H1 (cell line): ENCODE data around the gene GALNT7. TPM values are rescaled to one million over a fixed set of nuclear protein-coding genes. Genes with fewer than 3 reads are reported as not detected.

ENCODE experiments used
- ATF3 ChIP-seq: IDR thresholded peaks from 2 replicates; pipeline ENCODE4 v1.6.1; 2011; ENCODE audit warnings: low read depth, mild to moderate bottlenecking, low read length; ENCODE audit not compliant: insufficient read depth
- BACH1 ChIP-seq: IDR thresholded peaks from 2 replicates; pipeline ENCODE4 v1.6.1; 2012; ENCODE audit warnings: low read length, improper control_type of control experiment
- CBX8 ChIP-seq: fragments of 300-800, 300-1000 bp; sonication (generic); IDR thresholded peaks from 2 replicates; pipeline ENCODE4 v1.7.1; 2016; ENCODE audit warnings: low read depth, low read length, borderline replicate concordance
- EGR1 ChIP-seq: IDR thresholded peaks from 2 replicates; pipeline ENCODE4 v1.6.1; 2011; ENCODE audit warnings: low read depth, low read length, borderline replicate concordance
- KDM5A ChIP-seq: fragments of 200-600 bp; IDR thresholded peaks from 2 replicates; pipeline ENCODE4 v1.7.1; 2012; ENCODE audit warnings: mild to moderate bottlenecking, low read length, inconsistent platforms, mixed read lengths
- NANOG ChIP-seq: IDR thresholded peaks from 2 replicates; pipeline ENCODE4 v1.6.1; 2011; ENCODE audit warnings: low read length, low read depth, mild to moderate bottlenecking, inconsistent platforms; ENCODE audit not compliant: insufficient read depth, poor library complexity, severe bottlenecking
- RAD21 ChIP-seq, 2 experiments: IDR thresholded peaks in 1 of 2; conservative IDR thresholded peaks in 1 of 2; 2 replicates each; pipeline ENCODE4 v1.6.1; 2011; ENCODE audit warnings: low read depth in 2 of 2, low read length in 2 of 2, improper control_type of control experiment in 1 of 2, inconsistent platforms in 1 of 2, mild to moderate bottlenecking in 1 of 2, moderate library complexity in 1 of 2
- TEAD4 ChIP-seq: IDR thresholded peaks from 2 replicates; pipeline ENCODE4 v1.6.1; 2012; ENCODE audit warnings: low read depth, low read length, inconsistent platforms, mixed read lengths
- USF2 ChIP-seq: IDR thresholded peaks from 2 replicates; pipeline ENCODE4 v1.6.1; 2011; ENCODE audit warnings: low read length, improper control_type of control experiment
- polyA plus RNA-seq, 7 experiments: library from polyadenylated mRNA; depleted of rRNA in 3 of 7; stranded (reverse) in 5 of 7; unstranded in 2 of 7; fragments of >200 nt in 5 of 7; fragments of 200-250 nt in 2 of 7; gene quantifications; 1 replicate in 5 of 7; 2 replicates in 1 of 7; 4 replicates in 1 of 7; pipeline versions ENCODE4 v1.2.1 to v1.2.3, GENCODE V29; 2011 to 2013; ENCODE audit warnings: missing spikeins in 2 of 7, mixed read lengths in 2 of 7
- total RNA-seq: library from RNA; stranded (reverse); fragmentation: NEBNext Ultra II Directional; extraction: Animal tissue kit (Norgen Biotek cat#: 25700); gene quantifications from 2 replicates; pipeline ENCODE4 v1.2.1, GENCODE V29; 2021

GALNT7 gene
- total and polyA plus RNA-seq, 2 of the 8 experiments (the other 6 are each of a cell fraction or from before 2014, with no cell fraction given), result 22.4 to 85.5 TPM

- TF ChIP-seq EGR1 (no peak), KDM5A (no peak; the same call in 1 of the 2 replicates), RAD21 (IDR thresholded peaks at IDR 0.05 in 1 of 2, conservative IDR thresholded peaks at IDR 0.05 in 1 of 2; ENCODE audit: low read depth in 2 of 2, low read length in 2 of 2) (no peak), CBX8 (no peak), BACH1 (no peak; the same call in 1 of the 2 replicates), TEAD4 (peak; percentile 64; the same call in 1 of the 2 replicates), NANOG (peak; percentile 78), USF2 (peak; percentile 38), ATF3 (no peak)
- TF ChIP-seq, all 59 proteins: peak for 22
Observed at GRCh38 chr4:173334085-173334890, 165.7 kb downstream of the GALNT7 start, which contains the start of gene HMGB2 (continued).
